HTERT RPE-1 (cell line): ENCODE data around the gene CCDC121.

ENCODE experiments used
- in situ Hi-C: fragments of 300-500 bp; cut with MboI; formaldehyde crosslinking; loops from 4 replicates; pipeline ENCODE4 v1.14.3; 2020; ENCODE audit warnings: low sequenced_read_pairs

CCDC121 gene, protein sequence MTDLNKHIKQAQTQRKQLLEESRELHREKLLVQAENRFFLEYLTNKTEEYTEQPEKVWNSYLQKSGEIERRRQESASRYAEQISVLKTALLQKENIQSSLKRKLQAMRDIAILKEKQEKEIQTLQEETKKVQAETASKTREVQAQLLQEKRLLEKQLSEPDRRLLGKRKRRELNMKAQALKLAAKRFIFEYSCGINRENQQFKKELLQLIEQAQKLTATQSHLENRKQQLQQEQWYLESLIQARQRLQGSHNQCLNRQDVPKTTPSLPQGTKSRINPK

DNA sequence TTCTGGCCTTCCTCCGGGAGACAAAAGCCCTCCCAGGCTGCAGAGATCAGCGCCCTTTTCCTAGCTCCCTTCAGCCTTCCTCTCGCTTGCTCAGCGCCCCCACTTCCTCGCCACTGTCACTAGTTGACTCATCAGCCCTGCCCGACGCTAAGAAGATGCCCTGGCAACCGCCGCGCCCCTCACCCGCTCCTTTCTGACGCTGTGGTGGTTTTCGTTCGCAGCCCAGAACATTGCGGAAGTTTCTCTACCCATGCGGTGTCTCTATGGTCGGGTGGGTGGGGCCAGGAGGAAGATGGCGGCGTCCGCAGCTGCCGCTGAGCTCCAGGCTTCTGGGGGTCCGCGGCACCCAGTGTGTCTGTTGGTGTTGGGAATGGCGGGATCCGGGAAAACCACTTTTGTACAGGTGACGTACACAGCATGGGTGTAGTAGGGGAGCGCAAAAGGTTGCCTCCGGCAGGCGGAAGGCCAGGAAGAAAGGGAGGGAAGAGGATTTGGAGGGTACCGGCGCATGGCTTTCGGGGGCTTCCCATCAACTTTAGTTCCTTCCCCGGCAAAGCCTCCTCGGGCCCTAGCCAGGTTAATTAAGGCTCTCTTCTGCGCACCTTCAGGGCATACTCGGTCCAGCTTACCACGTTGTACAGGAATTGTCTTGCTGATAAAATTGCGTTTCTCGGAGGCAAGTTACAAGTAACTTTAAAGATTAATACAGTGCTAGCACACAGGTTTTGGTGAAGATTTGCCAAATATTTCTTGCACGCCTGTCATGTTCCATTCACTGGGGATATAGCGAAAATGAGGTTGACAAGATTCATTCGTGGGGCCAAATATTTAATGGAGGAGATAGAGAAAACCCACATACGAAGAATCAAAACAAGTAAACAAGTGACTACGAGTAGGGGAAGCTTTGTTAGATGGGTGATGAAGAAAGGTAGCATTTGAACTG is at the start of gene CCDC121, which contains the start of gene GPN1:
CCDC121 (minus strand) TSS at position 246 of the 943 bp plus-strand sequence. CDS start 1,213 bp downstream, outside the sequence.
GPN1 (plus strand) TSS at position 284 of the 943 bp plus-strand sequence; CDS start at position 293, 9 bp downstream.
- in situ Hi-C loops = no loop called here

DNA sequence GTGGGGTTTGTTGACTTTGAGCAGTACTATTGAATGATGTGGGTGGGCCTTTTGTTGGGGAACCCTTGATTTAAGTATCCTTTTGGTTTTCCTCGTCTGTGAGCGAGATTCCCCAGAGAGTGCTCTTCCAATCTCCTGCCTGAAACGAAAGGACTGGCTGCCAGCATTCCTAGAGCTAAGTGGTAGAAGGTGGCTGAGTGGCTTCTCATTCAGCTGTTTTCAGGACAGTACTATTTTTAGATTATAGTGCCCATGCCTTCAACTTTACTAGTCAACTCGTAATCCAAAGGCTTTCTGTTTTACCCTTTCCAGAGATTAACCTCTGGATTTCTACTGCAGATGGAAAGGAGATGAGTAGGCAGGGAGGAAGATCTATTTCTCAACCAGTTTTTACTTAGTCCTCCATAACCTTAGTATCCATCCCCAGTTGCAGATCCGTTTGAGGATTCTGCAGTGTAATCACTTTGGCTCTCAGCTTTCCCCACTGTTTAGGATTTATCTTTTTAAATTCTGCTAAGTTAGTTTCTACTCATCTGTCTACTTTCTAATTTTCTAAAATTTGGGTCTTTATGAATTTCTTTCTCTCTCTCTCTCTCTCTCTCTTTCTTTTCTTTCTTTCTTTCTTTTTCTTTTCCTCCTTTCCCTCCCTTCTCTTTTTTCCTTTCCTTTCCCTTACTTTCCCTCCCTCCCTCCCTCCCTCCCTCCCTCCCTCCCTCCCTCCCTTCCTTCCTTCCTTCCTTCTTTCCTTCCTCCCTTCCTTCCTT is 44.1 kb upstream of the CCDC121 start:
- in situ Hi-C loops = no loop called here

DNA sequence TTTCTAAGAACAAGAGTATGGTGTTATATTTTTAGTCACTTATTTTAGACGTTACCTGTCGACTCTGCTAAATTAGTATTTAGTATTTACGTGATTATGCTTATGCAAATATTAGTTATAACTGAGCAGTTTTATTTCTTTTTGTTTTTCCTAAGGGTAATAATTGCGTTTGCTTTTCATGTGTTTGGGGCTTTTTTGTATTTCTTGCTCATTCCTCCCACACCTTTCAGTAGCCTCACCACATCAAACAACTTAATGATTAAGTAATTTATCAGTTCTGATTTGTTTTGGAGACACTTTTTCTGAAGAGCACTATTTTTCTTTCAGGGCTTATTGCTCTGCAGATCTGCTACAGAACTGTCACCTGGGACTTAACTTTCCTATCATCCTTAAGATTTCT is 42.4 kb upstream of the CCDC121 start:
- in situ Hi-C loops = no loop called here

DNA sequence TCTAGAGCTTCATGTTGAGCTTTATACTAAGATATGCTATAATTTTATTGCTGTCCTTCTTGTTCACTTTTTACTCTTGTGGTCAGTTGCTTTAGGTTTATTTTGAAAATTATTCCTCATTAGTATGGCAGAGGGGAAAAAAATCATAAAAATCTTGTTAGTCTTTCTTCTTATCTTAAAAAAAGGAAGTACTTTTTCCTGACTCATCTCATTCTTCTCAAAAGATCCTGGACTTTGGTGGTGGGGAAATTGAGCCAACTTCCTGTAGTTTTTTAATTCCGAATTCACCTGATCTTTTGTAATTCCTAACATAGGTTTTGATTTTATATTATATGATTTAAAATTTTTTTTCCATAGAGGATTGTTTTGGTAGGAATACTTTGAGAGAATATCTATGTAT is 38.6 kb upstream of the CCDC121 start:
- in situ Hi-C loops = no loop called here

DNA sequence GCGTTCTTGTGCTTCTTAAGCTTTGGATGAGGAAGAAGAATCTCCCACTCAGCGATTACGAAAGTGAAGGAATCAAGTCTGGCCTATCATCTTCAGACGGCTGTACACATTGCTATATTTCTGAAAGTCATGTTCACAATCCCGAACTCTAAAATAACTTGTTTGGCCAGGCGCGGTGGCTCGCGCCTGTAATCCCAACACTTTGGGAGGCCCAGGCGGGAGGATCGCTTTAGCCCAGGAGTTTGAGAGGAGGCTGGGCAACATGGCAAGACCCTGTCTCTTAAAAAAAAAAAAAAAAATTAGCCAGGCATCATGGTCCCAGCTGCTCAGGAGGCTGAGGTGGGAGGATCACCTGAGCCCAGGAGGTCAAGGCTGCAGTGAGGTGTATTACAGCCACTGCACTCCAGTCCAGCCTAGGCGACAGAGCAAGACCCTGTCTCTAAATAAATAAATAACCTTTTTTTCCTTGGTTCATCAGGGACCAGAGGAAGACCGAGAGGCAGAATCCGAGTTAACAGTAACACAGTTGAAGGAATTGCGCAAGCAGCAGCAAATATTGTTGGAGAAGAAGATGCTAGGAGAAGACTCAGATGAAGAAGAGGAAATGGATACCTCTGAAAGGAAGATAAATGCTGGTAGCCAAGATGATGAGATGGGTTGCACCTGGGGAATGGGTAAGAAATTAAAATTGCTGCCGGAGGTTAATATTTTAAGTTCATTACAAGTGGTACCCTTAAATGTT is 36.0 kb upstream of the CCDC121 start:
- in situ Hi-C loops = no loop called here

DNA sequence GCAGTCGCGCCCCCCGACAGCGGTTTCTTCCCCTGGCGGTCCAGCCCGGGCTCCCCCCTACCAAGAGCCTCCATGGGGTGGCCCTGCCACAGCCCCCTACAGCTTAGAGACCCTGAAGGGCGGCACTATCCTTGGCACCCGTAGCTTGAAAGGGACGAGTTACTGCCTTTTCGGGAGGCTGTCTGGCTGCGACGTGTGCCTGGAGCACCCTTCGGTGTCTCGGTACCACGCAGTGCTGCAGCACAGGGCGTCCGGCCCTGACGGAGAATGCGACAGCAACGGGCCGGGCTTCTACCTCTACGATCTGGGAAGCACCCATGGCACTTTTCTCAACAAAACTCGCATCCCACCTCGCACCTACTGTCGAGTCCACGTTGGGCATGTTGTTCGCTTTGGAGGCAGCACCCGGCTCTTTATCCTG is 35.4 kb upstream of the CCDC121 start:
- in situ Hi-C loops = no loop called here

DNA sequence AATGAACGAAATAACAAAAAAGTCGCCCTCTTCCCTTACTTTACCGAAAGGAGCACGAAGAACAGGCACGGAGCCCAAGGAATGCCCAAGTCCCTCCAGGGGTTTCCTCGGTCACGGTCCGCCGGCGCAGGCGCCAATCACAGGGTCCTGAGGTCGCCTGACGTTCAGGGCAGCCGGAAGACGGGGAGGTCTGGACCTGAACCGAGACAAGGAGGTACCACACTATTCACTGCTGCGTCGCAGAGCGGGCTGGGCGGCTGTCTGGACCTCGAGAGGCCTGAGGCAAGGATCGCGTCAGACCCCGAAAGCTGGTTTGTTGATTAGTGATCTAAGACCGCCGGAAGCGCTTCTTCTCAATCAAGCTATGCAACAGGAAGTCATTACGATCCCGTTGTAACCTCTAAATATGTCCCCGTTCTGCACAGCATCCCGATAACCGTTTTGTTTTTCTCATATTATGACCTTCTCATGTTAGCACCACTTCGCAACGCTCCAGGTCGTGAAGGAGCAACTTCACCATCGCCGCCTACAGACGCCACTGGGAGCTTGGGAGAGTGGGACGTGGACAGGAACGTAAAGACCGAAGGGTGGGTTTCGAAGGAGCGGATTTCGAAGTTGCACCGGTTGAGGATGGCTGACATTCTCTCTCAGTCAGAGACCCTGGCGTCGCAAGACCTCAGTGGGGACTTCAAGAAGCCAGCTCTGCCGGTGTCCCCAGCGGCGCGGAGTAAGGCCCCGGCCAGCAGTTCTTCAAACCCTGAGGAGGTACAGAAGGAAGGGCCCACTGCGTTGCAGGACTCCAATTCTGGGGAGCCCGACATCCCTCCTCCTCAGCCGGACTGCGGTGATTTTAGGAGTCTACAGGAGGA is 34.7 kb upstream of the CCDC121 start, which contains the start of the genes SLC4A1AP and SUPT7L:
SLC4A1AP (plus strand) TSS at position 605 of the 869 bp plus-strand sequence; CDS start at position 631, 26 bp downstream.
SUPT7L (minus strand) TSS at position 330 of the 869 bp plus-strand sequence. CDS start 1,422 bp downstream, outside the sequence.
- in situ Hi-C loops = no loop called here

DNA sequence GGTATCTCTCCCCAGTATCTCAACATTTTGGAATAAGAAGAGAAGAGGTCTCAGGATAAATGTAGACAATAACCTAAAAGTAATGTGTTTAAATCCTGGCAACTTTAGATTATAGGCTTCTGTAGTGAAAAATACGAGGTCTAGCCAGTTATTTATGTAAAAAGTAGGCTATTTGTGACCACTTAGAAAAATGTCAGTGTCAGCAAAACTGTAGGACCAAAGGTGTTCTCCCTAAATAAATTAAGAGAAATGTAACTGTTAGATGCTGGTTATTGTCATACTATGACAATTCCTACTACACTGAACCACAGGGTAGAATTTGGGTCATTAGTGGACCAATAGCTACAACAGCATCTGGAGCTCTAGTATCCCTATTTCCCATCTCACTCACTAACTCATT is 32.6 kb upstream of the CCDC121 start:
- in situ Hi-C loops = no loop called here

DNA sequence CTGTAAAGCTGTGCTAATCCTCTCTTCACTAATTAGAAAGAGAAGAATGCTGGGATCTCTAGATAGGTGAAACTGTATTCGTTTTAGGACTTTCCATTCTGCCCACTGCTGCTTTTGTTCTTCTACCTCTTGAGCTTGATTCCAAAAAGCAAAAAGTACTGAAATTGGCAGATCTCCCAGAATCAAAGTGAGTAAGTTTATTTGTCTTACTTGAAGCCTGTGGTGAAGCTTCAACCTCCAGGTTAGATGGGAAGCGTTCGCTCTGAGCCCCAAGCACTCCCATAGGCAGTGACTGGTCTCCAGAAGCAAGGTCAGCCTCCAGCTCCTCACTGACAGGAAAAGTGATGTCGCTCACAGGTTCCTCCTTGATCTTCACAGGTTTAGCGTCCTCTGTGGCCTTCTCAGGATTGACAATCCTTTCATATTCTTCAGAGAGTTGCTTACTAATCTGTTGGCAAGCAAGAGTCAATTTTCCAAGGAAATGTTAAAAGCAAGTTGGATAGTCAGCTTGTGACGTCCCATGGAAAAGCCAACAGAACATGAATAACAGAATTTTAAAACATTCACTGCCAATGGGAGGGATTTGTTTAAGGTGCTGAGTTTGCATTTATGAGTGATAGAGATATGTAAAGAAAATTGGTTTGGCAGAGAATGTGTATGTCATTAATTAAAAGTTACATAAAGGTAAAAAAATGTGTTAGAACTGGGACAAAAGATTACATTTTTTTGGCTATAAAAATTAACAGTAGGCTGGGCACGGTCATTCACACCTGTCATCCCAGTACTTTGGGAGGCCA is 26.5 kb upstream of the CCDC121 start:
- in situ Hi-C loops = no loop called here

DNA sequence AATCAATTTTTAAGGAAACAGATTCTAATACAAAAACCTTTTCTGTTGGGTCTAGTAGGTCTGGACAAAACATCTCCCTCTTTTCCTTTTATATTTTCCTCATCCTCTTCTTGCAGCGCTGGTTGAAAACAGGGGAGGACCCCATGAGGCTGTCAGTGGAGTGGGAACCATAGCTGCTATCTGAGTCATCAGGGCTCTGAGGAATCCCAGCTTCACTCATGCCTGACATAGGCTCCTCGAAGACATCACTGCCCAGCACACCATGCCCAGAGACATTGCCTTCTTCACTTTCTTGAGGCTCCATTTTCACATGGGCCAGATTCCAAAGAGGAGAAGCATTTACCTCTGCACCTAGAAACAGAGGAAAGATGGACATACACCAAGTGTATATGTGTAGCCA is 24.6 kb upstream of the CCDC121 start:
- in situ Hi-C loops = no loop called here

DNA sequence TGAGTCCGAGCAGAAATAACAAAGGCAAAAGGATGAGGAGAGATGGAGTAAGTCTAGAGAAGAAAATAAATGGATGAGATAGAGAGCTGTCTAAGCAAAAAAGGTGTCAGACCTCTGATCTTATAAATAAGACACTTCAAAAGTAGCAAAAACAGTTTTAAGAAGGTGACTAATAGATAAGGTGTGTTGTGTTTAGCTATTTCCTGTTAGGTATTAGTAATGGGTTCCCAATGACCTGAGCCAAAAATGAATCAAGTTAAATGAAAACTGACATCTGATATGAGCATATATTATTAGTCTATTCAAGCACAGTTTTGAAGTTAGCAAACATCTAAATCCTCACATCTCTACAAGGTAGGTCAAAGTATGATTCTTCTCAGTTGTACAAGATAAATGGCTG is 24.0 kb upstream of the CCDC121 start:
- in situ Hi-C loops = no loop called here

DNA sequence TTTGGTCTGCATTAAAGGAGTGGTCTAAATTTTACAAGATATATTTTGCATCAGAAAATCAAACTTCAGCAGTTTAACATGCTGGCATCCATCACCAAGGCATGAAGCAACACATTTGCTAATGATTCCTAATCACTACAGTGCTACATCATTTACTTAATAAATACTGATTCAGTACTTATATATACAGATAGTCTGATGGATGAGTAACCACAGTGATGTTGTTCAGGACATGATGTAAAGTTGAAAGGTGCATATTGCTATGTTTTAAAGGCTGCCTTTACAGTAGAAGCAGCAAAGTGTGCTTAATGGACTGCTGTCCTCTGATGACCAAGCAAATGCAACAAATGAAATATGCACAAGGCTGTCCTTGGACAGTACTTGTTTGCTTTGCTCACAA is 23.5 kb upstream of the CCDC121 start:
- in situ Hi-C loops = no loop called here

DNA sequence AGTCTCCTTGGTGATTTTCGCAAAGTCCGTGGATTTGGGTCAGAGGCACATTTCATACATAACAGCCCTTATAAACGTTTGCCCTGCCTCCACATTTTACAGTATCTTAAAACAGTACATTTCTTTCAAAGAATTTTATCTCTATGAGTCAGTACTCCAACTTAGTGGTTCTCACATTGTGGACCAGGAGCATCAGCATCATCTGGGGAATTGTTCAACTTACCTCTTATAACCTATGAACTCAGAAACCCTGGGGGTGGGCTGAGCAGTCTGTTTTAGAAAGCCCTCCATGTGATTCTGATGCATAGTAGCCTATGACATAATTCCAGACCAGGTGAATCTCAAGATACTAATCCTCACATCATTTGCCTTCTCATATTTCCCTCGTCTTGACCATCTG is 22.2 kb upstream of the CCDC121 start:
- in situ Hi-C loops = no loop called here

DNA sequence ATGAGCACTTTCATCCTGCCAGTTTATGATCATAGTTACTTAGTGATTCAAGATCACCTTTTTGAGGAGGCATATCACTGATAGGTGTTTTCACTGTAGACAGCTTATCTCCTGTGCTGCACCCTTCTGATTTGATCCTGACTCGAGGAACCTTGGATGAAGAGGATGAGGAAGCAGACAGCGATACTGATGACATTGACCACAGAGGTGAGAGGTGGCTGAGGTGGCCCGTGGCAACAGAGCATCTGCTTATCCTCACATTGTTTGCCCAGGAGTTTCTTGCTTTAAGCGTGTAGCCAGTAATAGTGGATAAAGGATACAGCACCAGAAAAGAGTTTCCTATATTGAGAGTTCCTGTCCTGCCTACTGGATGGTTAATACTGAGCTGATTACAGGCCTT is 18.9 kb upstream of the CCDC121 start:
- in situ Hi-C loops = no loop called here

DNA sequence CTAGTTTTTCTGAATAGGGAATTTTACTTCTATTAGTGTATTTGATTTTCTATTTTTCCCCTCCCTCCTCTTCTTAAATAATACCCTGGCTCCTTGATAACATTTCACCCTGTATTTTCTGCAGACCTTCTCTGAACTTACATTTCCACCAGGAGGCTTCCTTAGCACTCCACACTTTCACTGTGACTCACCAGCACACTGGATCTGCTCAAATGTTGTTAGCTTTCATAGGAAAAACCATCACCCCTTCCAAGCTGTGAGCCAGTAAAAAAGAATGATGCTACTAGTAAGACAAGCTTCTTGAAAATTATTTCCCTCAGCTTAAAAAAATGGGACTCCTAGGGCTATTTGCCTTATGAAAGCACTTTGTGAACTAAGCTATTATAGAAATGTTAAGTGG is 18.5 kb upstream of the CCDC121 start:
- in situ Hi-C loops = no loop called here

DNA sequence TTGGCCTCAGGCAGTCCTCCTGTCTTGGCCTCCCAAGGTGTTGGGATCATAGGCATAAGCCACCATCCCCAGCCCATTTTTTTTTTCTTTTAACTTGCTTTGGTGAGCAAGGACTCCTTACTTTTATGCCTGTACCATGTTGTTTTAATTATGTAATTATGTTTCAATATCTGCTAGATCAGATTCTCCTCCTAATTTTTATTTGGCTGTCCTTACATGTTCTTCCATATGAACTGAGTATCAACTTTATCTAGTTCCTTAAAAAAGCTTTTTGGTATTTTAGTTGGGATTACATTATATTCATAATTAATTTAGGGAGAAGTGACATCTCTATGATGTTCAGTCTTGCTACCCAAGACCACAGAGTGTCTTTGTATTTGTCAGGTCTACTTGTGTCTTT is 16.4 kb upstream of the CCDC121 start:
- in situ Hi-C loops = no loop called here

DNA sequence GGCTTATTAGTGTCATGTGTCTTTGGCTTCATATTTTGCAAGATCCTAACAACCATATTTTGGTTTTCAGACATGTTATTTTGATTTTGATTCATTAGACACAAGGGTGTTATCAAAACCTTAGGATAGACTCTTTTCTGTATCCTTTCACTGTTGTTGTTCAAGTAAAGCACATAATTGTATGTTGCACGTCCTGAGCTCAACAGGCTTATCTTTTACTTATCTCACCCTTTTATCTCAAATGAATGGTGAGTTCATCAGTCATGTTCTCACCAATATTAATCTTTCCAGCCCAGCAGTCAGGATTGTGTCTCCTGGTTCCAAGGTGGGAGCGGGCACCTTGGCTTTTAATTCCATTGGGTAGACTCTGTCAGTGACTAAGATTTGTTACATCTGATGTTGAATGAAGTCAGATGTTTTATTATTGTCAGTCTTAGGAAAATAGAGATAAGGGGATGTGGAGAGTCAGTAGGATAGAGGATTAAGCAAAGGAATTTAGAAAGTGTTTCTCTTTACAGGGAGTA is 12.0 kb upstream of the CCDC121 start:
- in situ Hi-C loops = no loop called here

DNA sequence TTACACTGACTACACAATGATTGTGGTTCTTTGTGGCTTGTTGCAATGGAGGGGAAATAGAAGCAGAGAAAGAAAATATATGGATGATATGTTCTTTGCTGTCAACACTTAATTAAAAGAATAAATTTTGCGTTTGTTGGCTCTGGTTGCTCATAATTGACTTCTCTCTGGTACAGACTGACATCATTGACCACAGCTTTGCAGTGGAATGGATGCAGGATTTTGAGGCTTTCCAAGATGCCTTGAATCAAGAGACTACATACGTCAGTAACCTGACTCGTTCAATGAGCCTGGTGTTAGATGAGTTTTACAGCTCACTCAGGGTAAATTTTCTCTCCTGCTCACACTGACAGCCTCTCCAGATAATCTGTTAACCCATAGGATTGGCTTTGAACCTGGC is 9.9 kb upstream of the CCDC121 start:
- in situ Hi-C loops = no loop called here
